Sigmoid colon (tissue), 4 donors: Measurements from ENCODE around the gene AHSP.

Experiments used
- CTCF ChIP-seq, 4 experiments: fragments of 450-650 bp in 3 of 4; fragments of 200-600 bp in 1 of 4; IDR thresholded peaks; one replicate each; pipeline ENCODE4 v1.5.1; 2016 to 2019; ENCODE audit warnings: antibody characterized with exemption in 4 of 4, mild to moderate bottlenecking in 3 of 4, moderate library complexity in 2 of 4
- EP300 ChIP-seq, 4 donors: sonication (generic); formaldehyde crosslinking; IDR thresholded peaks; one replicate each; pipeline ENCODE4 v1.6.1; 2017; ENCODE audit warnings: antibody characterized with exemption in 4 of 4
- POLR2A ChIP-seq, 2 donors: fragments of 450-650 bp; IDR thresholded peaks; one replicate each; pipeline ENCODE4 v1.6.1; 2016; ENCODE audit warnings: antibody characterized with exemption in 2 of 2, mild to moderate bottlenecking in 2 of 2, moderate library complexity in 2 of 2
- POLR2AphosphoS5 ChIP-seq, 4 donors: sonication (generic); formaldehyde crosslinking; IDR thresholded peaks; one replicate each; pipeline ENCODE4 v1.6.1; 2017; ENCODE audit warnings: antibody characterized with exemption in 4 of 4

GRCh38 chr16:31525113-31525512 lies 2.6 kb upstream of the AHSP start:
- TF ChIP-seq CTCF (IDR thresholded peaks at IDR 0.05) = no peak
- TF ChIP-seq EP300 (IDR thresholded peaks at IDR 0.05) = no peak
- TF ChIP-seq POLR2AphosphoS5 (IDR thresholded peaks at IDR 0.05) = no peak
- TF ChIP-seq POLR2A (IDR thresholded peaks at IDR 0.05) = no peak
